ENCODE results near the gene GPRIN3.

DNA sequence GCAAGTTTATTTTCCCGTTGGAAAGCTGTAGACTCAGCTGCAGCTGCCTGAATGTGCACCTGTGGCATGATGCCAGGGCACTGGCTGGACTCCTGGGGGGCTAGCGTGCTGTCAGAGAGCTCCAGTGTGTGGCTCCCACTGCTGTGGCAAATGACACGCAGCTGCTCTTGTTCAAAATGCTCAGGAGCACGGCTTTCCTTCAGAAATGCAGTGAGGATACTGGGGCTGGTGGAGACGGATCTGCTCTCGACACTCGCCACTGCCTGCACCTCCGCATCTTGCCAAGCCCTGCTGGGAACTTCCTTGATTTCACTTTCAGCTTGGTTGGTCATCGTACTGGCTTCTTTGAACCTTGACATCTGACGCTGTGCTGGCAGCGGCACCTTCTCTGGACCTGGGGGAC lies 58.7 kb downstream of the GPRIN3 start:
- TF ChIP-seq CTCF (IDR thresholded peaks at IDR 0.05; ENCODE audit: borderline replicate concordance, extremely low read depth, low read length, poor library complexity, severe bottlenecking) = no peak
- no peak for TF ChIP-seq EZH2 (IDR thresholded peaks at IDR 0.05; ENCODE audit: borderline replicate concordance, low read depth, low read length, severe bottlenecking)

Measured in DND-41 (cell line).